ENCODE measurements around the gene CAPN5. TPM values are rescaled to one million over a fixed set of nuclear protein-coding genes. Genes with fewer than 3 reads are reported as not detected.

CAPN5 gene
- total RNA-seq, 1 donor from 2014 or later, result 6.5 TPM

- Histone ChIP-seq H3K4me3 (no peak overlapping the region), H3K9me3 (no peaks in the 10 kb centered on the region), H3K4me1 (peaks cover 16% of the 10 kb centered on the region), H3K27ac (peak overlapping the region; percentile 71), H3K27me3 (no peaks in the 10 kb centered on the region), H3K36me3 (no peaks in the 10 kb centered on the region)
- intact Hi-C loops (cut with DNase I), result no loop called here
- peak; percentile 59 for DNase-seq
- no peak for TF ChIP-seq CTCF (IDR thresholded peaks at IDR 0.05)
- peak; percentile 16 for ATAC-seq
Observed at GRCh38 chr11:77081976-77082836, 15.4 kb downstream of the CAPN5 start.

DNA sequence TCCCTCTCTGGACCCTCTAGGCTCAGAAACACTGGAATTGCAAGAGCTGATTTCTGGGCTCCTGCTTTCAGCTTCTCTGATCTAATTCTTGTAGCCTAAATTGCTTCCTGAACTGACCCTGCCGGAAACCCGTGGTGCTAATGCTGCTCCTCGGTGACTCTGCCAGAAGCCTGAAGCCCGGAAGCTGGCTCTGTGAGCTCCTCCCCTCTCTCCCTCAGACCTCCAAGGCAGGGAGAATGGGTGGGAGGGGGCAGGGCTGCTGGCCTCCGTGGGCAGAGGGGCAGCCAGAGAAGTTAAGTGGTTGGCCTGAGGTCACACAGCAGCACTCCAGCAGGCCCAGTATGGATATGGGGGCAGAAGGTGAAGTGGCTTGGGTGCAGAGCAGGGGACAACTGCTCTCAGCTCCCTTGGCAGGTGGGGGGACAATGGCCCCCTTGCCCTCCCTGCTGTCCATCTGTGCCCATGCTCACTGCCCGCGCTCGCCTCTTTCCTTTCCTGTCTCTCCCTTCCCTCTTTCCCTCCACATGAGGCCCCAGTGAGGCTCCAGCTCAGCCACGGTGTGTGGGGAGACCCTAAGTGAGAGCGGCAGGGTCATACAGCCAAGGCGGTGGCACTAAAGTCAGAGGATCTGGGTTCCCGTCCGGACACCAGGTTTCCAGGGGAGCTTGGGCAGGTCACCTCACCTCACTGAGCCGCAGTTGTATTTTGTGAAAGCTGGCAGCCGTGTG lies 16.2 kb downstream of the CAPN5 start:
- peak; percentile 66 for DNase-seq
- Histone ChIP-seq H3K27ac (peak overlapping the region; percentile 71), H3K27me3 (no peaks in the 10 kb centered on the region), H3K9me3 (no peaks in the 10 kb centered on the region), H3K4me3 (no peak overlapping the region), H3K4me1 (peaks cover 16% of the 10 kb centered on the region), H3K36me3 (no peaks in the 10 kb centered on the region)
- no peak for TF ChIP-seq CTCF (IDR thresholded peaks at IDR 0.05)
- ATAC-seq, result peak; percentile 60
- intact Hi-C loops (cut with DNase I), result no loop called here

DNA sequence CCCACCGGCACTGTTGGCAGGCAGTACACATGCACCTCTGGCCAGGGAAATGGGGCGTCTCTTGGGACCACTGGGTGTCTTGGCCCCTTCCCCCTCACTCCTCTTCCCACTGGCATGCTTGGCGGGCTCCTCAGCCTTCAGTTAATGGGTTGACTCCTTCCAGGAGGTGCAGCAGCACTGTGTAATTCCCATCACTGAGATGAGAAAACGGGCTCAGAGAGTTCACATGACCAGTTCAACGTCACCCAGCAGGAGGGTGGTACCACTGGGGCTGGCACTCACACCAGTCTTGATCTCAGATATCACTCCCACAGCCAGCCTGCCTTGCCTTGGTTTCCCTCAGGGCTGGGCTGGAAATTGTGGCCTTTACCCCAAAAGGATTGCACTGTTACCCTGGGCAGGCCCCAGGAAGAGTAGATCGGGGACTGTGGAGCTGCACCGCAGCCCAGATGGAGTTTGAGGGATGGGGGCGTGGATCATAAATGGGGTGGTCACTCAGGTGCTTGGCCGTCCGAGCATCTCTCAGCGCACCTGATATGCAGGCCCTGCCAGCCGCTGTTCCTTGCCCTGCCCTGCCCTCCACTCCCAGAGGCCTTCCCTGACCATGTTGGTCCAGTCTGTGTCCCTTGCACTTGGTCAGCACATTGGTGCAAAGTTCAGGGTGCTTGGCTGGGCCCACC lies 16.9 kb downstream of the CAPN5 start:
- intact Hi-C loops (cut with DNase I), result no loop called here
- Histone ChIP-seq H3K27me3 (no peaks in the 10 kb centered on the region), H3K27ac (no peak overlapping the region), H3K4me3 (no peak overlapping the region), H3K9me3 (no peaks in the 10 kb centered on the region), H3K4me1 (peaks cover 16% of the 10 kb centered on the region), H3K36me3 (no peaks in the 10 kb centered on the region)
- TF ChIP-seq CTCF (IDR thresholded peaks at IDR 0.05), result no peak
- peak; percentile 50 for DNase-seq
- no peak for ATAC-seq

GRCh38 chr11:77084581-77085191 lies 17.9 kb downstream of the CAPN5 start:
- ATAC-seq (no peak), DNase-seq (peak; percentile 40)
- Histone ChIP-seq H3K36me3 (no peaks in the 10 kb centered on the region), H3K27me3 (no peaks in the 10 kb centered on the region), H3K27ac (no peak overlapping the region), H3K4me1 (peaks cover 16% of the 10 kb centered on the region), H3K9me3 (no peaks in the 10 kb centered on the region), H3K4me3 (no peak overlapping the region)
- TF ChIP-seq CTCF (IDR thresholded peaks at IDR 0.05), result no peak
- intact Hi-C loops (cut with DNase I), result no loop called here

- Histone ChIP-seq H3K4me1 (peaks cover 16% of the 10 kb centered on the region), H3K9me3 (no peaks in the 10 kb centered on the region), H3K27ac (no peak overlapping the region), H3K36me3 (no peaks in the 10 kb centered on the region), H3K27me3 (no peaks in the 10 kb centered on the region), H3K4me3 (no peak overlapping the region)
- DNase-seq (peak; percentile 52), ATAC-seq (no peak)
- no peak for TF ChIP-seq CTCF (IDR thresholded peaks at IDR 0.05)
- intact Hi-C loops (cut with DNase I), result no loop called here
Observed at GRCh38 chr11:77085652-77086051, 18.9 kb downstream of the CAPN5 start.
